Sciatic nerve (tissue), 2 donors: ENCODE measurements around the gene RNASEH2B. TPM values are rescaled to one million over a fixed set of nuclear protein-coding genes. Genes with fewer than 3 reads are reported as not detected.
A peak's percentile ranks its signal among the peaks of the same experiment; 100 is the strongest.

Source experiments
- ATAC-seq: fragments of 200-7000 bp; cut with Tn5 transposase; one replicate; pipeline ENCODE4 v1.9.1; 2020; ENCODE audit warnings: mild to moderate bottlenecking, moderate library complexity
- DNase-seq: peaks from one replicate; pipeline ENCODE4 v3.0.0-alpha.2; 2020; ENCODE audit warnings: low spot score
- intact Hi-C: fragments of 100-400 bp; cut with DNase I; formaldehyde crosslinking; loops from one replicate; pipeline ENCODE4 v1.14.2; 2022
- total RNA-seq: library from RNA; stranded (reverse); fragmentation: NEBNext Ultra II Directional; extraction: Animal tissue kit (Norgen Biotek cat#: 25700); gene quantifications from one replicate; pipeline ENCODE4 v1.2.1, GENCODE V29; 2021
- donor health status: DM: no; HTN: no; CAD: no.
- donor health status: DM: no; HTN: no; CAD: no.

Gene RNASEH2B
- total RNA-seq = 45.7 TPM

- peak; percentile 83 for ATAC-seq
- intact Hi-C loops = no loop called here
- DNase-seq = peak; percentile 76
These were observed at the start of gene RNASEH2B for GRCh38 chr13:50909605-50910484. TSS of gene RNASEH2B (plus strand) at chr13:50909791. CDS start at chr13:50910077, 286 bp downstream.

- no peak for ATAC-seq
- no peak for DNase-seq
- intact Hi-C loops = no loop called here
These were observed 45.1 kb upstream of the RNASEH2B start for GRCh38 chr13:50864492-50864891.

- no peak for ATAC-seq
- DNase-seq = no peak
- intact Hi-C loops = no loop called here
These were observed 42.6 kb upstream of the RNASEH2B start for GRCh38 chr13:50866817-50867636.

DNA sequence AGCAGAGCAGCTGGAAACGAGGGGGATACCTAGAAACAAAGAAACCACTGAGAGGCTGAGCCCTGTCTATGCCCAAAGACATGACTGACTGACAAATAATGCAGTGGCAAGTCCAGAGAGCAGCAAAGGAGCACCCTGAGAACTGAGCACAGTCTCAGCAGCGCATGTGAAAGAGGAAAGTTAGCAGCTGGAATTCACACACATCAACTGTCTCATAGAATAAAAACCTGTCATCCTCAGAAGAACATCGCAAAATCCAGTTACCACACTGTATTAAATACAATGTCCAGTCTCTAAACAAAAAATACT lies 42.0 kb upstream of the RNASEH2B start:
- DNase-seq (no peak), ATAC-seq (no peak)
- intact Hi-C loops = no loop called here

- intact Hi-C loops = no loop called here
- ATAC-seq (no peak), DNase-seq (no peak)
These were observed 38.2 kb upstream of the RNASEH2B start for GRCh38 chr13:50871405-50871804.

GRCh38 chr13:50873467-50873866 lies 36.1 kb upstream of the RNASEH2B start:
- intact Hi-C loops = no loop called here
- DNase-seq = no peak
- no peak for ATAC-seq

DNA sequence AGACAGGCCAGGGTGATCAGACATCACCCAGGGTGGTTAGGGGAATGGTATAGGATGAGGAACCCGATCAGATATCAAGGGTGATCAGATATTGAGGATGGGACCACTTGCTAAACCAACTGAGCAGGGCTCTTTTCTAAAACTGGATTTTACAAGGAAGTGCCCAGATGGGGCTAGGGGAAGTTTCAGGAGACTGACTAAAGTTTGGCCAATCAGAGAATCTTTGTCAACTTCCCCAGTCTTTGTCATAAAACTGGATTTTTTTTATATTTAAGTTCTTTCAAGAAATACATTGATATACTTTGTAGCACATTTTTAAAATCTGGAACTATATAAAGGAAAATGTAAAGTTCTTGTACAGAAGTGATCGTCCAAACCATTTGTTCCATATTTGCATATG lies 35.6 kb upstream of the RNASEH2B start:
- ATAC-seq = no peak
- intact Hi-C loops = no loop called here
- no peak for DNase-seq

DNA sequence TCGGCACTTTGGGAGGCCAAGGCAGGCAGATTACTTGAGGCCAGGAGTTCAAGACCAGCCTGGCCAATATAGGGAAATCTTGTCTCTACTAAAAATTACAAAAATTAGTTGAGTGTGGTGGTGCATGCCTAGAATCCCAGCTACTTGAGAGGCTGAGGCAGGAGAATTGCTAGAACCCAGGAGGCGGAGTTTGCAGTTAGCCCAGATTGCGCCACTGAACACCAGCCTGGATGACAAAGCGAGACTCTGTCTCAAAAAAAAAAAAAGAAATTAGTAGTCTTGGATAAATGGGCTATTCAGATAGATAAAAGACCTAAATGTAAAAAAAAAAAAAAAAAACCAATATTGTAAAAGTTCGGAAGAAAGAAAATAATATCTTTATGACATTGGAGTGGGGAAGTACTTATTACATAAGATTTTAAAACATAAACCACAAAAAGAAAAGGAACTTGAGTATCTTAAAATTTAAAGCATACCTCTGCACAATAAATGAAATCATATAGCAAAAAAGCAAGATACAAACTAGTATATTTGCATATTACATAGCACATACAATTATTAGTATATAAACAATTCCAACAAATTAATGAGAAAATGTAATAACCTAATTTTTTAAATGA lies 26.7 kb upstream of the RNASEH2B start:
- ATAC-seq = no peak
- no peak for DNase-seq
- intact Hi-C loops = no loop called here

DNA sequence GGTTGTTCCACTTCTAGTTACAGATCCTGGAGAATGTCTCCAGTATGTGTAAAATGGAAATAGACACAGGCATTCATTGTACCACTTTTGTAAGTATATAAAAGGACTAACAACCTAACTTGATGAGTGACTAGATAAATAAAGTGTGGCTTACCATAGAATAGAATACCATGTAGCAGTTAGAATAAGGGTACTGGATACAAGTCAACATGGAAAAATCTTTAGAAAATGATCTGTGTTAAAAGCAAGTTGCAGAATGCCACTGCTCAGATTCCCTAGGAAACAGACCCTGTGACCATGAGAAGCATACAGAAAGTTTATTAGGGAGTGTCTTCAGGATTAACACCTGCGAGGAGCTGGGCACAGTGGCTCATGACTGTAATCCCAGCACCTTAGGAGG lies 25.9 kb upstream of the RNASEH2B start:
- DNase-seq = no peak
- intact Hi-C loops = no loop called here
- ATAC-seq = no peak

GRCh38 chr13:50884265-50884664 lies 25.3 kb upstream of the RNASEH2B start:
- intact Hi-C loops = no loop called here
- ATAC-seq (no peak), DNase-seq (no peak)

DNA sequence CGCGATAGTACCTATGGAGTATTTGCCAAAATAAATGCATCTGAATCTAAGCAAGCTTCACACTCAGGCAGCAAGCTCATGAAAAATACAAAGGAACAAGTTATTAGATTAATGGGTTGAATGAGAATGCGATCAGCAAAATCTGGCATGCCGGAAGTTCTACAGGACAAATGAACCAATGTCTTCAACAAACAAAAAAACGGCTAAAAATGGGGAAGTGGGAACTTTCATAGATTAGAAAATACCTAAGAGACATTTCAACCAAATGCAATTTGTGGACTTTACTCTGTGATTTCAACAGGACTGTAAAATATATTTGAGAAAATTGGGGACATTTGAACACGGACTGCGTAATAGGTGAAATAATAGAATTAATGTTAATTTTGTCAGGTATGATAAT lies 22.4 kb upstream of the RNASEH2B start:
- intact Hi-C loops = no loop called here
- ATAC-seq (no peak), DNase-seq (no peak)

DNA sequence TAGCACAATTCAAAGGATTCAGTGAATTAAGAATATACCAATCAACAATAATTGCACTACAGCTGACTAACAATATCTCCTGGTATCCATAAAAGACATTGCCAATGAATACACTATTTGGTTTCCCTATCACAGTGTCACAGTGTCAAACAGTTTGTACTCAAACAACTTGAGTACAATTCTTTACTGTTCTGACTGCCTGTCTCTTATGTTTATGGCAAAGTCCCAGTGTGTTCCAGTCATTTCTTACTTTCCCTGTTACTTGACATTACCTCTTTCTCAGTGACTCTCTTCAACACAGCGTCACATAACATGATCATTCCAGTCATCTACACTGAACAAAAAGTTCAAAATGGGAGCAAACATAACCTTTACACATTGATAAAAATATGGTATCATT lies 21.2 kb upstream of the RNASEH2B start:
- ATAC-seq = no peak
- intact Hi-C loops = no loop called here
- no peak for DNase-seq

DNA sequence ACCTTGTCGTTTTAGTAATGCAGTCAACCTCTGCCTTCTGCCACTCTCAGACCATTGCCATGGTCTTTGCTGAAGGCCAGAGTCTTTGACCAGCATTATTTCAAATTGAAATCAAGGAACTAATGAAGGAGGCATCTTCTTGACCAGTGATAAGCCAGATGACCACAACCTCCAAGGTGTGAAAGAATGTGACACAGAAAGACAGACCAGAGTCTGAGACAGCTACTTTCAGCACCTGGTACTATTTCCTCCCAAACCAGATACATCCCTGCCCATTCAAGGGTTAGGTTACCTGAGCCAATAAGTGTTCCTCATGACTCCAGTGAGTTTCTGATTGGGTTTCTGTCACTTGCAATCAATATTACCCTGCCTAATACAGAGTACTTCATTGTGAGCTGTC lies 20.3 kb upstream of the RNASEH2B start:
- ATAC-seq (no peak), DNase-seq (no peak)
- intact Hi-C loops = no loop called here

- no peak for ATAC-seq
These were observed 18.4 kb upstream of the RNASEH2B start for GRCh38 chr13:50891206-50891605.

GRCh38 chr13:50892210-50892944 lies 17.2 kb upstream of the RNASEH2B start:
- intact Hi-C loops = no loop called here
- ATAC-seq = no peak

More at GRCh38 chr13:50891206-50891605, 18.4 kb upstream of the RNASEH2B start:
- DNase-seq = no peak
- intact Hi-C loops = no loop called here

GRCh38 chr13:50893211-50893852 lies 16.3 kb upstream of the RNASEH2B start:
- peak; percentile 67 for ATAC-seq
- intact Hi-C loops = no loop called here
- DNase-seq = no peak

More at GRCh38 chr13:50892210-50892944, 17.2 kb upstream of the RNASEH2B start:
- no peak for DNase-seq

GRCh38 chr13:50894012-50894411 lies 15.6 kb upstream of the RNASEH2B start:
- no peak for ATAC-seq
- intact Hi-C loops = no loop called here

DNA sequence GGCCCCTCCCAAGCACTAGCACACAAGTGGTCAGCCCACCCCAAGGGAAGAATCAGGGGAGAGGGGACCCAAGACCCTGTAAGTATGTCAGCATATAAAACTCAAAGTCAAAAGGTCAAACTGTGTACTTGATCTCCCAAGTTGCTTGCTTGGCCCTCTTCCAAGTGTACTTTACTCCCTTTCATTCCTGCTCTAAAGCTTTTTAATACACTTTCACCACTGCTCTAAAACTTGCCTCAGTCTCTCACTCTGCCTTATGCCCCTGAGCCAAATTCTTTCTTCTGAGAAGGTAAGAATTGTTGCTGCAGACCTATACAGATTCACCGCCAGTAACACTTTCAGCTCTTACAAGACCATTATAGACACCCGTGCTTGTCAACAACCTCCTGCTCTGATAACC lies 15.1 kb upstream of the RNASEH2B start:
- ATAC-seq (no peak), DNase-seq (no peak)
- intact Hi-C loops = no loop called here

More at GRCh38 chr13:50894012-50894411, 15.6 kb upstream of the RNASEH2B start:
- DNase-seq = no peak

DNA sequence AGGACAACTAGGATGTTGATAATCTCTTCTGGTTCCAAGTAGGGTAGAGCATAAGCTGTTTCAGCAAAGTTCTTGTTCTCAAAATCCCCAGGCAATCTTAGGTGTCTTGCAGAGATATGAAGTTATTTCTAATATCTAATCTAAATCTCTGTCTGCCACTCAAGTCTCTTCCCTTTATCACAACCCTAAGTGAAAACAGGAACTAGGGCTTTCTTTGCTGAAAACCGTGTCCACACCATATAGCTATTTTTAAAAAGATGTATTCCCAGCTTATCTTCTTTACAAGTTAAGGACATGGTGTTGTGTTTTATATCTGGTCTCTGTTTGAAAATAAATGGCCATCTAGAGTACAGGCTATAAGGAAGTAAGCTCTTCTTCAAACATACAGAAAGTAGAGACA lies 11.3 kb upstream of the RNASEH2B start:
- DNase-seq (no peak), ATAC-seq (no peak)
- intact Hi-C loops = no loop called here
